Measurements from ENCODE around the gene APOBEC3F. TPM values are rescaled to one million over a fixed set of nuclear protein-coding genes. Genes with fewer than 3 reads are reported as not detected.

Gene APOBEC3F
- total and polyA plus RNA-seq, 10 of the 15 experiments (the other 5 are each of a cell fraction or from before 2014, with no cell fraction given) = 7.4 to 29.1 (median 12.8) TPM

- H3K4me3 ChIP-seq = no peak overlapping the region
- TF ChIP-seq SKIL (IDR thresholded peaks at IDR 0.05; ENCODE audit: low read depth, poor library complexity, severe bottlenecking) (no peak), SRF (IDR thresholded peaks at IDR 0.05; ENCODE audit: low read depth in 2 of 2, low read length in 2 of 2) (no peak), MTA3 (IDR thresholded peaks at IDR 0.05; ENCODE audit: borderline replicate concordance, low read length) (no peak), HDGF (IDR thresholded peaks at IDR 0.05) (no peak), MAX (IDR thresholded peaks at IDR 0.05; ENCODE audit: low read depth, low read length) (no peak), ZBED1 (IDR thresholded peaks at IDR 0.05; ENCODE audit: borderline replicate concordance) (no peak), RELB (IDR thresholded peaks at IDR 0.05; ENCODE audit: low read depth) (no peak), GATAD2B (conservative IDR thresholded peaks at IDR 0.05; ENCODE audit: low read depth) (no peak), ZBTB33 (IDR thresholded peaks at IDR 0.05) (no peak), REST (IDR thresholded peaks at IDR 0.05; ENCODE audit: low read depth, low read length) (no peak), SMAD1 (IDR thresholded peaks at IDR 0.05; ENCODE audit: low read depth, partially characterized antibody) (no peak), SUPT20H (IDR thresholded peaks at IDR 0.05; ENCODE audit: borderline replicate concordance, control insufficient read depth, low read depth, low read length) (no peak)
Measured at GRCh38 chr22:39012533-39013511, 27.8 kb upstream of the APOBEC3F start.

More at GRCh38 chr22:39012533-39013511, 27.8 kb upstream of the APOBEC3F start:
- Histone ChIP-seq H3K27me3 (replicated peaks in 1 of 2; ENCODE audit: control insufficient read depth in 2 of 2, insufficient read depth in 2 of 2, low read length in 1 of 2) (no peaks in the 10 kb centered on the region), H3K79me2 (ENCODE audit: control insufficient read depth, insufficient read depth, low read length) (peaks cover 24% of the 10 kb centered on the region), H3K4me2 (ENCODE audit: control insufficient read depth, insufficient read depth) (no peak overlapping the region), H2AFZ (ENCODE audit: control insufficient read depth, low read depth, low read length) (no peak overlapping the region), H4K20me1 (ENCODE audit: control insufficient read depth, insufficient read depth) (no peaks in the 10 kb centered on the region), H3K4me1 (ENCODE audit: control insufficient read depth, insufficient read depth, low read length) (peaks cover 6% of the 10 kb centered on the region), H3K27ac (ENCODE audit: control insufficient read depth, insufficient read depth) (no peak overlapping the region), H3K9ac (ENCODE audit: control insufficient read depth, insufficient read depth, low read length) (no peak overlapping the region), H3K36me3 (ENCODE audit: control insufficient read depth in 2 of 2, insufficient read depth in 2 of 2, low read length in 1 of 2) (no peaks in the 10 kb centered on the region), H3K9me3 (replicated peaks; ENCODE audit: control insufficient read depth, insufficient read depth, low read length) (no peaks in the 10 kb centered on the region)
- CTCF ChIA-PET = interaction anchor here (0.7 to 2.6 kb wide), 10 partner anchors 10 to 305 kb away, joined by 3 to 18 read pairs (median 4); no protein-coding TSS in a partner anchor
- intact Hi-C loops (cut with micrococcal nuclease; ENCODE audit: unreplicated experiment) = no loop called here
- in situ Hi-C loops (cut with MboI) = no loop called here
- POLR2A ChIA-PET = interaction anchor here (0.6 to 1.8 kb wide), 5 partner anchors 9 to 136 kb away, joined by 3 to 6 read pairs (median 4); no protein-coding TSS in a partner anchor
- BruUV-seq (replicated peaks) = no TSS peak
- DNase-seq (ENCODE audit: low read depth, low spot score) = no peak
- 91% methylated on average over 29 of the region's 29 CpGs for WGBS (ENCODE audit: insufficient coverage, insufficient replicate concordance, low lambda C conversion rate, missing lambda C conversion rate)
- no peak for ATAC-seq
- RAD21 ChIA-PET (ENCODE audit: unreplicated experiment) = interaction anchor here (0.6 to 3.0 kb wide), 6 partner anchors 8 to 142 kb away, joined by 3 to 12 read pairs (median 4); no protein-coding TSS in a partner anchor
- no peak for FAIRE-seq
- SMC1A ChIA-PET (ENCODE audit: uncharacterized antibody, unreplicated experiment) = interaction anchor here (1.0 to 3.1 kb wide), 6 partner anchors 9 to 143 kb away, joined by 3 to 8 read pairs (median 5); no protein-coding TSS in a partner anchor
